Mesodermal cell (in vitro differentiated cells): ENCODE results near the gene PRDM1.

Experiments
- H3K27ac ChIP-seq: 2 replicates; pipeline ENCODE4 v1.7.0; 2013; ENCODE audit warnings: mild to moderate bottlenecking, low read depth, low read length, moderate library complexity; ENCODE audit not compliant: severe bottlenecking
- H3K36me3 ChIP-seq: 2 replicates; pipeline ENCODE4 v1.7.1; 2013; ENCODE audit warnings: mild to moderate bottlenecking, low read length, moderate library complexity; ENCODE audit not compliant: control insufficient read depth, insufficient read depth
- H3K4me1 ChIP-seq: one replicate; pipeline ENCODE4 v1.7.1; 2013; ENCODE audit warnings: mild to moderate bottlenecking, low read length; ENCODE audit not compliant: insufficient read depth, control insufficient read depth, poor library complexity, severe bottlenecking
- H3K4me3 ChIP-seq: 2 replicates; pipeline ENCODE4 v1.7.0; 2013; ENCODE audit warnings: low read length, control low read depth, mild to moderate bottlenecking; ENCODE audit not compliant: insufficient read depth, poor library complexity, severe bottlenecking; ENCODE audit errors: extremely low read depth
- H3K9me3 ChIP-seq: 2 replicates; pipeline ENCODE4 v1.7.1; 2013; ENCODE audit warnings: mild to moderate bottlenecking, low read length, moderate library complexity; ENCODE audit not compliant: control insufficient read depth
- WGBS, 2 experiments: methylation state at CpG; one replicate each; pipeline ENCODE4 v1.1.5; 2013; ENCODE audit warnings: missing lambda C conversion rate in 2 of 2; ENCODE audit not compliant: insufficient coverage in 2 of 2; 5-methylcytosine and 5-hydroxymethylcytosine counted together

Gene PRDM1

DNA sequence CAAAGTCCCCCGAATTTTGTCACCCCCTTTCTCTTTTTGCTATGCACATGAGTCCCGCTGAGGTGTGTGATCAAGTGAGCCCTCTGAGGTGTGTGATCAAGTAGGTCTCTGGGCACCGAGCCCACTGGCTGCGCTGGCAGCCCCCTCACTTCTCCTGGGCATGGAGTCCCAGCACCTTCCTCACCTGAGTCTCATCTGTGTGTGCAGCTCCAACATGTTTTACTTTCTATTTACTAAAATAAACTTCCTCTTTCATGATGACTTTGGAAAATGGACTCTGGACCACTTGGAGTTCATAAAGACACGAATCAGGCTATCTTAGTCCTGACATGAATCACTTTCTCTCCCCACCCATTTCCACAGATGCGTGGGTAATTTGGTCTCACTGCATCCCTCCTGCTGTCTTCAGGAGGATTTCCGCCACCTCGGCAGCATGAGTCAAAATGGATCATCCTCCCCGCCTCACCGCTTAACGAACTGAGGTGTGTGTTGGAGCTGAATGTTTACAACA lies 39.8 kb downstream of the PRDM1 start:
- H3K9me3 ChIP-seq = no peaks in the 10 kb centered on the region
- peaks cover 7% of the 10 kb centered on the region for H3K4me1 ChIP-seq
- H3K27ac ChIP-seq = no peak overlapping the region
- no peak overlapping the region for H3K4me3 ChIP-seq
- no peaks in the 10 kb centered on the region for H3K36me3 ChIP-seq
- WGBS, 2 experiments = 90 to 92% methylated on average over 4 to 5 of the region's 11 CpGs

DNA sequence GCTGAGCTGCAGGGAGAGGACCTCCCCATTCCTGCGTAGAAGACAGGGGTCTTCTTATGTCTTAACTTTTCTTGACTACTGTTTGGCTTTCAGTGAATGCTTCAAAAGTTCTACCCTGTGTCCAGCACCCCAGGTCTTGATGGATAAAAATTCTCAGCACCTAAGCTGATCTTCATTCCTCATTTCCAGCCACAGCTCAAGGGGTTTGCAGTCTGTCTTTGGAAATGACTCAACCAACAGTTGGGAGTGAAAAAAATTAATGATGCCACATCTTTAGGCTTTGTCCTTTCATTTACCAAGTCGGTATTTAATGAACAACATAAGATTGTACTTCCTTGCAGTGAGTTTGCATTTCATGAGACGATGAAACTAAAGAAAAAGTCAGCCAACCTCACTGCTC lies 40.3 kb downstream of the PRDM1 start:
- Histone ChIP-seq H3K27ac (no peak overlapping the region), H3K4me1 (peaks cover 7% of the 10 kb centered on the region), H3K9me3 (no peaks in the 10 kb centered on the region), H3K4me3 (no peak overlapping the region), H3K36me3 (no peaks in the 10 kb centered on the region)
- 83 to 93% methylated on average over 1 to 3 of the region's 3 CpGs for WGBS, 2 experiments

DNA sequence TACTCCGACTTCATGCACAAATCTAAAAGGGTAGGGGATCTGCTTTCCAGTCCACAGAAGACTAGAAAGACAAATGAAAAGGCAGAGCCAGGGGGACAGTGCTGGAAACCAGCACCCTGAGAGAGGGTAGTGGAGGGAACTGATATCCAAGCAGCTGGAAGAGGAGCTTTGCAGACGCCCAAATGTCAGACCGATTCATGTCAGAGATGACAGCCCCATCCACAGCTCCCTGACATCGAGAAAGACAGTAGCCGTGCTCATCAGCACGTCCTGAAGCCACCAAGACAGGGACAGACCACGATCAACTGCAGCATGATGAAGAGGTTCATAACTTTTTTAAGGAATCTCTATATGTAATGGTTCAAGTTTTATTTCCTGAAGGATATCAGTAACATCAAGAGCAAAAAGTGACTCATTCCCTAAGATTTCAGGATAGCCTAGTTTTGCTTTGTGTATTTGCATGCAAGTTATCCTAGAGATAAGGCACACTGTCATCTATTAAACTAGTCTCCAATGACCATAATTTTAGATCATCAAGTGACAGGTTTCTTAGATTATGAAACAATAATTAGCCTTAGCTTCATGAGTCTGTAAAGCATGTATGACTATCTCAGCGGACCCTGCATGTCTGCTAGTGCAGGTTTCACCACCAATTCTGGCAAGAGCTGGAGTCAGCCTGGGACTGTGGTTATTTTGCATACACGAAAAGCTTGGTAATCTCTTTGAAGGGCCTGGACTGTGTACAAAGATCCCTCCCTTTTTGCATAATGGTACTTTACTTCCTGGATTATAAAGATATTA lies 43.0 kb downstream of the PRDM1 start:
- Histone ChIP-seq H3K9me3 (no peaks in the 10 kb centered on the region), H3K4me1 (peaks cover 7% of the 10 kb centered on the region), H3K27ac (no peak overlapping the region), H3K4me3 (no peak overlapping the region), H3K36me3 (no peaks in the 10 kb centered on the region)
- 86 to 94% methylated on average over 6 to 9 of the region's 9 CpGs for WGBS, 2 experiments

DNA sequence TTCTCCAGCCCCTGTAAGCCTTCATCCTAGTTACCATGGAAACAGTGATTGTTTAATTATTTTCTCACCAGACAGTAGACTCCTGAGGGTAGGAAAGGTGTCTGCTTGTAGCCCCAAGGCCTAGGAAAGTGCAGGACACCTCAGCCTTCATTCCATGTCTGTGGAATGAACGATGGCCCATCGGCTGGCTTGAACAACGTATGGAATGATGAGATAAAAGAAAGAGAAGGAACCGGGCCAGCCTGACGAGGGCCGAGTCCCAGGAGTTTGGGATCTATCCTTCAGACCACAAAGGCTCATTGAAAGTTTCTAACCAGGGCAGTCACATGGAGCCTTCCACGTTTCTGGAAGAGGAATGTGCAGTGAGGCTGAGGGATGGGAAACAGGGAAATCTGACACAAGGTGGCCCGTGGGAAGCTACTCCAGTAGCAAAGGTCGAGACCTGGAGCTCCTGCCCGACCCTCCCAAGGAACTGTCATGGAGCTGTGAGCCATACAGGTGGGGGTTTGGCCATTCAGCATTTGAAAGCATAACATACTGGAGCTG lies 46.1 kb downstream of the PRDM1 start:
- 92 to 96% methylated on average over 8 to 10 of the region's 10 CpGs for WGBS, 2 experiments

DNA sequence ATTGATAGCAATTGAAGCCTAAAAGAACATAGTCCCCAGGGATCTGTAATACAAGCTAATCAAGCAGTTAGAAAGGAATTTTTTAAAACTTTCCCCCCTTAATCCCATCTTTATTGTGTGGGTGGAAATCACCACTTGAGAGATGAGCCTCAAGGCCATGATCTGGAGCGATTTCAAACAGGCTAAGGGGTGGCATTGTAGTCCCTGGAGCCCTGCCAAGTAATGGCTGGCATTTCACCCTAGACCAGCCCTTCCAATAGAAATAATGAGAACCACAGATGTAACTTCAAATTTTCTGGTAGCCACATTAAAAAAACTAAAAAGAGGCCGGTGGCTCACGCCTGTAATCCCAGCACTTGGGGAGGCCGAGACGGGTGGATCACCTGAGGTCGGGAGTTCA lies 46.9 kb downstream of the PRDM1 start:
- no peak overlapping the region for H3K4me3 ChIP-seq
- H3K4me1 ChIP-seq = peaks cover 10% of the 10 kb centered on the region
- H3K9me3 ChIP-seq = no peaks in the 10 kb centered on the region
- 83 to 93% methylated on average over 2 to 3 of the region's 6 CpGs for WGBS, 2 experiments
- no peaks in the 10 kb centered on the region for H3K36me3 ChIP-seq
- H3K27ac ChIP-seq = no peak overlapping the region

More for the DNA sequence above, 46.1 kb downstream of the PRDM1 start:
- no peak overlapping the region for H3K27ac ChIP-seq
- no peaks in the 10 kb centered on the region for H3K36me3 ChIP-seq
- H3K4me1 ChIP-seq = peaks cover 10% of the 10 kb centered on the region
- no peaks in the 10 kb centered on the region for H3K9me3 ChIP-seq
- H3K4me3 ChIP-seq = no peak overlapping the region

DNA sequence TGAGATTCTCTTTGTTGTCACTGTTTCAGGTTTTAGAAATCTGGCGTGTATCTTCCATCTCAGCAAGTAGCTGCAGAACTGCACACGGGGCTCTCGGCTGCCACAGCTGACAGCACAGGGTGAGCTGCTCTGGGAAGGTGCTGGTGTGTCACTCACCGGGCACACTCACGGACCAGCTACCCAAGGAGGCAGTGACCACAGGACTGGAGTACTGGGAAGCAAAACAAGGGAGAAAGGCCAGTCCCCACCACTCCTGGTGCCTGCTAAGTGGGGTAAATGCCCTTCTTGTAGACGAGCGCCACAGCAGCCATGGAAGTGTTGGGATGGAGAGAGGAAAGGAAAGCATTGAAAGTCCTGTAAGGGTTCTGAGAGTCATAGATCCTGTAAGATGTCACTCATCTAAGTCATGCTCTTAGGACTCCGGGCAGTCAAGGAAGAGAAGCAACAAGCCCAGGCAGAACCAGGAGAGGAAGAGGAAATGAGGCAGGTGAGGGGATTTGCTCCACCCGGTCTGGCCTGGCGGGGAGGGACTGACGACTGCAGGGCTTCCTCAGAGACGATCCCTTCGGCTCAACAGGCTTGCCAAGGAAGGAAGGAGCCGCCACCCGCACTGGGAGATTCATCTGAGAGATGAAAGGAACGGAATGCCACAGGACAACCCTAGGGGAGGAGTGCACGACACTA lies 48.1 kb downstream of the PRDM1 start:
- no peak overlapping the region for H3K27ac ChIP-seq
- no peaks in the 10 kb centered on the region for H3K36me3 ChIP-seq
- H3K4me1 ChIP-seq = peaks cover 10% of the 10 kb centered on the region
- WGBS, 2 experiments = 88 to 89% methylated on average over 11 to 17 of the region's 17 CpGs
- H3K9me3 ChIP-seq = no peaks in the 10 kb centered on the region
- H3K4me3 ChIP-seq = no peak overlapping the region

DNA sequence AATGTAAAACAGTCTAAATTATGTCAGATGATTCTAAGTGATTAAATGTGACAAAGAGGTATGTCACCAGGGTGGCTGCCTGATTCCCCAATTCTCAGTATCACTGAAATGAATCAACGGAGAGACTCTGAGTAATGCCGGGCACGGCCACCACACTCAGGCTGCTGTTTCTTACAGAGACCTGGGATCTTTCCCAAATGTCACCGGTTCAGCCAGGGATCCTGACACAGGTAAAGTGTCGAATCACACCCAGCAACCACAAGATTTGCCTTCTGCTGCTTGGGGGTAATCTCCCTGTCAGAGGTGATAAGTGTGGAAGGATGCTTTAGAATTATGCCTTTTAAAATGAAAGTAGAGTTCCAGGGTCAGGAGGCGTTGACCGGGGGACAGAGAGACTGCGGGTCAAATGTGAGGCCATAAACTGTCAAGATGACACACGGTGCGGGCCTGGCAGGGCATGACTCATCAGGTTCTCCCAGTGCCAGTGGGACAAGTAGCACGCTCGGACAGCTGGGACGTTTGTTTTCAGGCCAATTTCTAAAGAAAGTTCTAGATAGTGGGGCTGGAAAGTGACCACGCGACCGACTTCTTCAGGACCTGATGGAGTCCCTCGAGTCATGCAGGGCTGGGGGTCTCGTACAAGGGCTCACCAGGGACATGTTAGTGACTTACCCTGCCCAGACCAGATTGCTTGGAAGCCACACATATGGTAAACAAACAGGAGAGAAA lies 48.9 kb downstream of the PRDM1 start:
- Histone ChIP-seq H3K4me3 (no peak overlapping the region), H3K36me3 (no peaks in the 10 kb centered on the region), H3K27ac (no peak overlapping the region), H3K4me1 (peaks cover 4% of the 10 kb centered on the region), H3K9me3 (no peaks in the 10 kb centered on the region)
- 88 to 91% methylated on average over 15 to 16 of the region's 18 CpGs for WGBS, 2 experiments

DNA sequence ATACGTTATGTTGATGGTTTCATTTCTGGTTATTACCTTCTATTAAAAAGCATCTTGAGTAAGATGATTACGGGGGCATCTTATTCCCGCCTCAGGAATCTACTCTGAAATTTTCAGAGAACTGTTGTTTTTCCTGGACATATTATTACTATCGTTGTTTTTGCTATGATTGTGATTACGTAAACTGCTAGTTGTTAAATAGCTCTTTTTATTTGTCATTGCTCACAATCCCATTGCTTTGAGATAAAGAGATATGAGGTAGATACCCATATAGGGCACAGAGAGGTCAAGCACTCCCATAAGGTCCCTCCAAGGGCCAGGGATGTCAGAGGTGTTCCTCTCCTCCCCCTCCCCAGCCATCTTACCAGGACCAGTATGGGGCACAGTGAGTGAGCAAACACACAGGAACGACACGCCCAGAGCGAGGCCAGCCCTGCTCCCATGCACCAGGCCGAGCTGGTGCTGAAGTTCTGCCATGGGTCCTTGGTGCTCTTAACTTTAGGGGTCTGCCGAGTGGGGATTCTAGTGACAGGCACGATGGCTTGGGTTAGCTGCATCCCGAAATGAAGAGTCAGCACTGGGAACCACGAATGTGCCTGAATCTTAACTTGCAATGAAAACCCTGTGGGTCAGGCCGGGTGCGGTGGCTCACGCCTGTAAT lies 49.9 kb downstream of the PRDM1 start:
- Histone ChIP-seq H3K36me3 (no peaks in the 10 kb centered on the region), H3K4me1 (peaks cover 4% of the 10 kb centered on the region), H3K27ac (no peak overlapping the region), H3K4me3 (no peak overlapping the region), H3K9me3 (no peaks in the 10 kb centered on the region)
- WGBS, 2 experiments = 92 to 97% methylated on average over 9 to 10 of the region's 16 CpGs

DNA sequence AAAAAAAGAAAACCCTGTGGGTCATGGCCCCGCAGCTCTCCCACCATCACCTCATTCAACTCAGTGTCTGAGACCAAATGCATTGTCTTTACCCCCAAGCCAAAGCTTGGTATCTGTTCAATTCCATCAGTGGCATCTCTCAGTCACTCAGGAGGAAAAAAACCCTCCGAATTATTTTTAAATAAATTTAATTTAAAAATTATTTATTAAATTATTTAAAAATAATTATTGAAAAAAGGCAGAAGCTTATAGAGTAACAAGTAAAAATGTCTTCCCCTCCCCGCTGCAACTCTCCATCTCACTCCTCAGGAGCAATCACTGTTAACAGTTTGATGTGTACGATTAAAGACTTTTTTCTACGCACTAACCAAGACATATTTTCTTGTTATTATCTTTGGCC lies 50.7 kb downstream of the PRDM1 start:
- no peaks in the 10 kb centered on the region for H3K36me3 ChIP-seq
- no peaks in the 10 kb centered on the region for H3K9me3 ChIP-seq
- H3K27ac ChIP-seq = no peak overlapping the region
- 87 to 100% methylated on average over 2 to 4 of the region's 5 CpGs for WGBS, 2 experiments
- peaks cover 4% of the 10 kb centered on the region for H3K4me1 ChIP-seq
- H3K4me3 ChIP-seq = no peak overlapping the region

DNA sequence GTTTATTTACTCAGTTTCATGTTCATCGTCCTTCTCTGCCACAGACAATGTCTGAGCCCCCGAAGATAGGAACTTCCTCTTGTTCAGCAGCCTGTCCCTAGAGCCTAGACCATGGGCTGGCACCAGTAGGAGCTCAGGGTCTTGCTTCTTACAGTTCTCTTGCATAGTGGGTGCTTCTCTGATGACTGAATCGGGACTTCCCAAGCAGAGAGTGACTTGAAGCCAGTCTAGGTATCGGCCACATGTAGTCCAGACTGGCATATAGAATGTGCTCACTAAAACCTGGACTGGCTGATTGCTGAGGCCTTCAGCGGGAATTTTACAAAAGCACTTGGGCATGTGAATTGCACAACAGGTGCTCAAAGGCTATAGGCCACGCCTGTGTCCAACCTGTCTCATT lies 52.0 kb downstream of the PRDM1 start:
- Histone ChIP-seq H3K4me3 (no peak overlapping the region), H3K36me3 (no peaks in the 10 kb centered on the region), H3K27ac (no peak overlapping the region), H3K4me1 (peaks cover 4% of the 10 kb centered on the region), H3K9me3 (no peaks in the 10 kb centered on the region)
- WGBS, 2 experiments = 92 to 97% methylated on average over 6 of the region's 6 CpGs
